GM20431 (cell line): ENCODE results near the gene APBB1IP.
"Not testable (repeated sequence)": the region's sequence is repeated elsewhere in the genome, so short reads cannot be mapped to it uniquely, and the experiment has no call there.

Experiments used
- in situ Hi-C: fragments of 300-500 bp; cut with MseI, MboI; formaldehyde crosslinking; loops from one replicate; pipeline ENCODE4 v1.15.0; 2020; ENCODE audit warnings: low sequenced_read_pairs; ENCODE audit not compliant: unreplicated experiment

The APBB1IP gene

DNA sequence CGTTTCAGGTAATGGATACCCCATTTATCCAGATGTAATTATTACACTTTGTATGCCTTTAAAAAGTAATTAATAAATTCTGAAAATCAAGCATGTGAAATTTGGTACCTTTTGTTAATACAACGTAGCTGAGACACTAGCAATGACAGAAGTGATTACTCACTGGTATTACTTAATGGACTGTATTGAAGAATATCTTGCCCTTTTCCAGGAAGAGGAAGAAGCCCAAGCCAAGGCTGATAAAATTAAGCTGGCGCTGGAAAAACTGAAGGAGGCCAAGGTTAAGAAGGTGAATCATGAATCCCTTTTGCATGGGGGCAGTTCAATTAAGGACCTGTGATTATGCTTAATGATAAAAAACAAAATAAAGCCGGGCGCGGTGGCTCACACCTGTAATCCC is 64.8 kb downstream of the APBB1IP start:
- in situ Hi-C loops = no loop called here

- in situ Hi-C loops = no loop called here
Observed at GRCh38 chr10:26503911-26504310, 65.8 kb downstream of the APBB1IP start.

- in situ Hi-C loops = not testable (repeated sequence)
Observed at GRCh38 chr10:26504429-26504828, 66.3 kb downstream of the APBB1IP start.

- in situ Hi-C loops = no loop called here
Observed at GRCh38 chr10:26505491-26505890, 67.3 kb downstream of the APBB1IP start.

DNA sequence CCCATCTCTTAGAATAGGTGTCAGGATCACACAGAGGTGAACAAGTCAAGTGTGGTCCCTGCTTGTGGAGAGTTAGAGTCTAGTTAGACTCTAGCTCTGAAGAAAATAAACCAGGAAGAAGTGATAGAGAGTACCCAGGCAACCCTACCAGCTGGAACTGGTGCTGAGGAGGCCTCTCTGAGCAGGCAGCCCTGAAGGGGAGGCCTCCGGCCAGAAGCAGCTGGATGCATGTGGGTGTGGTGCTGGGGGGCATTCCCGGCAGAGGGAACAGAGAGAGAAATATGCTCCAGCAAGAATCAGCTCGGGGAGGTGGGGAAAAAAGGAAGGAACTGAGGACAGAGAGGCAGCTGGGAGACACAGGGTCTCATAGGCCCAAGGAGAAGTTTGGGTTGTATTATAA is 68.6 kb downstream of the APBB1IP start:
- in situ Hi-C loops = no loop called here

DNA sequence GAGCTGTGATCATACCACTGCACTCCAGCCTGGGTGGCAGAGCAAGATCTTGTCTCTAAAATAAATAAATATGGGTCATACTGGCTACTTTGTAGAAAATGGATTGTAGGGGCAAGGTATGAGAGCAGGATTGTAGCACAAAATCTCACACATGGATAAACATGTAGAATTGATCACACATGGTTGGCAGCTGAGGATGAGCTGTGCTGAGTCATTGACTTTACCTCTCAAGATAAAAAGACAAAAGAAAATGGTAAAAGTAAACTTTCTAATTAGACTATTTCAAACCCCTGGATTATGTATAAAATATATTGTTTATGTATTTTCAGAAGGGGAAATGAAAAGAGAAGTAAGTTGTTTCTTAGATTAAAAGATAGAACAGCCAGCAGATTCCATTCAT is 69.3 kb downstream of the APBB1IP start:
- in situ Hi-C loops = no loop called here

DNA sequence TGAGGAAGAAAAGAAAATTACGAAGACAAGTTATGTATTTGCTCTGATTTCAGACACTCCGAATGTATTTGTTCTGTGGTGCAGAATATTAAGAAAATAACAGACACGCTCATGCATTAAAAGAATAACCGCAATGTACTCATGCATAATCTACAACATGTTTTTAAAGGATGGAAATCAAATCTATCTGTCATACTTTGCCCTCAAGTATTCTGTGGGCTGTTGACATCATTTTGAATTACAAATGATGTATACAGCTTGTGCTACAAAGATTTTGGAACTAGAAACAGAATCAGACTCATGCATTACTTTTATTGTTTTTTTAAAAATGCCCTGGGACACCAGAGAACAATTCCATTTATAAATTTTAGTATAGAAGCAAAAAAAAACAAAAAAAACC is 69.9 kb downstream of the APBB1IP start:
- in situ Hi-C loops = no loop called here

DNA sequence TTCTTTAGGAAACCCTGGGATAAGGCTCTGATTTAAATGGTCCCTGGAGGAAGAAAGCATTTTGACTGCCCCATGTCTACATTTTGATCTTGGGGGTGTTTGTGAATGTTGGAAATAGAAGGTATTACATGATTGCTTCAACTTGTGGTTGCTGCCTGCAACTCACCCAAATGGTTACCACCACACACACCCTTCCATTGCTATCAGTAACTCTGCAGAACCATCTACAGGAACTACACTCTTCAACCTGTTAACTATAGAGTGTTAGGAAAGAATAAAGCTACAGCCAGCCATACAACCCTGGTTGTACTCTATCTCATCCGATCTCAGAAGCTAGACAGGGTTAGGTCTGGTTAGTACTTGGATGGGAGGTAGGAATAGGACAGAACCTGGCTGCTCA is 71.2 kb downstream of the APBB1IP start:
- in situ Hi-C loops = no loop called here

DNA sequence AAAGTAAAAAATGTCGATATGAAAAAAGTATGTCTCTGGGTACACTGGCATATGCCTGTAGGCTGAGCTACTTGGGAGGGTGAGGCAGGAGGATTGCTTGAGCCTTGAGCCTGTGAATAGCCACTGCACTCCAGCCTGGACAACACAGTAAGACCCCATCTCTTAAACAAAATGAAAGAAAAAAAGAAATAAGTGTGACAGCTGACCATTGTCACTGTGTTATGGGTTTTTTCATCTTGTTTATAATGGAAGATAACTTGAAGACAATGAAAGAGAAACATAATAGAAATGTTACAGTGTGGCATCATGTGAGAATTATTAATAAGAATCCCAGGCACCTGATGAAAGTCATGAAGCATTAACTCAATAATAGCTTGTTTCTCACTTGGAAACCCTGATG is 75.0 kb downstream of the APBB1IP start:
- in situ Hi-C loops = no loop called here

DNA sequence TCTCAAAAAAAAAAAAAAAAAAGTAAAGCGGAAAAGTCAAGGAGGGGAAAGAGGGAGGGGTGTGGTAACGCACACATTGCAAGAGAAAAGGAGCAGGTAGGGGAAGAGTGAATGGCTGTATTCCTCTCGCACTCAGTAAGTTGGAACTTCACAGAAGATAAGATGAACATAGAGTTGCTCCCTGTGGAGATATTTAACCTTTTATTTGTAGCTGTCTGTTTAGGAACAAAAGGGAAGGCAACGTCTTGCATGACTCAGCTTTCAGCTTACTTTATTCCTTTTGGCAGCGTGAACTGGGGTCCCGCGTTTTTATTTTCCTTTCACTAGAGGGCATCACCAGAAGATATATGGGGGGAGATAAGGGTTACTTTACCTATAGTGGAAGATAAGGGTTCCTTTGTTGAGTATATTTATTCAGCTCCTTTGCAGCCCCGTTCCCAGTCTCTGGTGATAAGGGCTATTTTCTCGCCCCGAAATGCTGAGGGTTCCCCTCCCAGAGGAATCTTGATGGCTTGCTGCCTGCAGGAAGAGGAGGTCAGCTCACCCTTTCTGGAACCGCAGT is 78.5 kb downstream of the APBB1IP start:
- in situ Hi-C loops = no loop called here

- in situ Hi-C loops = no loop called here
Observed at GRCh38 chr10:26517141-26517867, 79.2 kb downstream of the APBB1IP start.

DNA sequence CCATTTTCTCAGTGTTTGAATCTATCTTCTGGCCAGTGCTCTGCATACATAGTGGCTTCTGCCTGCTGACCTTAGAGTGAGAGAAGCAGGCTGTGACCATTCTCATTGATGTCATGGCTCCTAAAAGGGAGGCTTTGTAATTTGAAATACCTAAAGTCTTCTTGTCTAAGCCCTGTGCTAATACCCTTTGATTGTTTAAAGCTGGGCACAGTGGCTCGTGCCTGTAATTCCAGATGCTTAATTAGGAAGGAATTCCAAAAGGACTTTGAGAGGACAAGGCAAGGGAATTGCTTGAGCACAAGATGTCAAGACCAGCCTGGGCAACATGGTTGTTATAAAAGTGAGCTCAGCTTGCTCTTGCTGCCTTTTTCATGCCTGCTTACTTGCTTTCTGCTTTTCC is 81.7 kb downstream of the APBB1IP start:
- in situ Hi-C loops = no loop called here

- in situ Hi-C loops = no loop called here
Observed at GRCh38 chr10:26520575-26520974, 82.4 kb downstream of the APBB1IP start.

DNA sequence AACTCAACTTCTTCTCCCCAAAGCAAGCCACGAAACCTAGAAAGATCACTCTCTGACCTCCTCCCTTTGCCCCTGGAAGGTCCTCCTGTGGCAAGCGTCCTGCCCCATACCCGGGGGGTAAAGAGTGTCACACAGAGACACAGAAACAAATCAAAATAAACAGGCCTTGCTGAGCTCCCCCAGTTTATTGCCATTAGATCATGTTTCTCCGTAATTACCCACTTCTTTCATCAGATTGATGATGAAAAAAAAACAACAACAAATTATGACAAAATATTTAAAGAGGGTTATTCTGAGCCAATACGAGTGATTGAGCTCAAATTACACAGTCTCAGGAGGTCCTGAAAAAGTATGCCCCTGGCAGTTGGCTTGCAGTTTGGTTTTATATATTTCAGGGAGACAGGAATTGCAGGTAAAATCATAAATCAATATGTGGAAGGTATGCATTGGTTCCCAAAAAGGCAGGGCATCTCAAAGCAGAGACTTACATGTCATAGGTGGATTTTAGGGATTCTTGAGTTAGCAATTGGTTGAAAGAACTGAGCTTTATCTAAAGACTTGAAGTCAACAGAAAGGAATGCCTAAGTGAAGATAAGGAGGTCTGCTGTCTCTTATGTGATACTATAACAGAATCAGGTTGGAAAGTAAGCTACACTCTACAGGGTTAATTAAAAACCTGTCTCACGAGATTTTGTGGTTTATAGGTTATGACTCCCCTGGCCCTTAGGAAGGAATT is 86.2 kb downstream of the APBB1IP start:
- in situ Hi-C loops = no loop called here

DNA sequence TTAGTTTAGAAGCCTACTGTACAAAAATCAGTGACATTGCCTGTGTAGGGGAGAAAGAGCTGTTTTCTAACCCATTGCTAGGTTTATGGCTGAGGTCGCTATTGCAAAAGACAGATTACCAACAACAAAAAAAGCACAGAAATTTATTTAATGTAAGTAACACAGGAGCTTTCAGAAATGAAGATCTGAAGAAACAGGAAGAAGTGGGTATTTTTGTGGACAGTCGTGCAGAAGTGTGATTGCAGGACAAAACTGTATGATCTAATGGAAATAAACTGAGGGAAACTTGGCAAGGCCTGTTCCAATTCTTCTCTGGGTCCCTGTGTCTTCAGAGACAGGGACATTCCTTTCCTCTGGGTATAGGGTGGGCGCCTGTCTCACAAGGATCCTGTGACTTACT is 87.4 kb downstream of the APBB1IP start:
- in situ Hi-C loops = no loop called here

GRCh38 chr10:26527018-26527417 is 88.9 kb downstream of the APBB1IP start:
- in situ Hi-C loops = no loop called here

DNA sequence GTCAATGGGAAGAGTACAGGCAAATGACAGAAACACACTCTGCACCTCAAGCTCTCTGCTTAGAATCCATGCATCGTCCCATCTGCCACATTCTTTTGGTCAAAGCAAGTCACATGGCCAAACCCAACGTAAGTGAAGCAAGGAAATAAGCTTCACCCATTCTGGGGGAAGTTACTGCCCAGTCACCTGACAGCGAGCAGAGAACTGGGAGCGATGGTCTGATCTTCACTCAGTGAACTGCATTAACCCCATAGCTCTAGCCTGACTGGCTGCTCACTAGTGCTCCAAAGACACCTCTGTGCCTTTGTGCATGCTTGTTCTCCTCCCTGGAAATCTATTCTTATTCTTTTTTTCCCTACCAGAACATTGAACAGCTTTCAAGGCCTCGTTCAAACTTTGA is 89.9 kb downstream of the APBB1IP start:
- in situ Hi-C loops = no loop called here

DNA sequence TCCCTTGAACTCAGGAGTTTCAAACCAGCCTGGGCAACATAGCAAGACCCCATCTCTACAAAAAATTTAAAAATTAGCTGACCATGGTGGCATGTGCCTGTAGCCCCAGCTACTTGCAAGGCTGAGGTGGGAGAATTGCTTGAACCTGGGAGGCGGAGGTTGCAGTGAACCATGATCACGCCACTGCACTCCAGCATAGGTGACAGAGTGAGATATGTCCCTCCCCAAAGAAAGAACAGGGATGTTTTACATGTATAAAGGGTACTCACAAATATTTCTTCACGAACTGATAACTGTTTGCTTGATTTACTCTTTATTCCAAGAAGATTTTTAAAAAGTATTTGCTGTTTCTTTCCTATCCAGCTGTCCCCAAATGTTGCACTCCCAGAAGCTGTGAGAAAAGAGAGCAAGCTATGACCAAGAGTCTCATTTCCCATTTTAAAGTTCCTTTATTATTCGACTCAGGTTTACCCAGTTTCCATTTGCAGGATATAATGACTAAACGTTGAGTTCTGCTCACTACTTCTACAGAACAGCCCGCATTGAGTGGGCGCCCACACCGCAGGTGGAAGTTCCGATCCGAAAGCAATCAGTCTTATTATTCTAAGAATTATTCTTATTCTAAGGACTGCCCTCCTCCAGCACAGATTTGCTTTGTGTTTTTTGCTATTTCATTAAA is 90.7 kb downstream of the APBB1IP start:
- in situ Hi-C loops = no loop called here

- in situ Hi-C loops = no loop called here
Observed at GRCh38 chr10:26534384-26534783, 96.2 kb downstream of the APBB1IP start.

GRCh38 chr10:26540601-26541000 is 102.5 kb downstream of the APBB1IP start:
- in situ Hi-C loops = no loop called here
